Brain microvascular endothelial cell (primary cell): ENCODE measurements around the gene PC.

Experiments used
- DNase-seq: peaks from one replicate; pipeline ENCODE4 v3.0.0-alpha.2; 2020
- H3K27ac ChIP-seq: fragments of 250-450 bp; sonication (Bioruptor Pico); 2 replicates; pipeline ENCODE4 v1.5.1; 2020; ENCODE audit warnings: mild to moderate bottlenecking, moderate library complexity
- H3K27me3 ChIP-seq: fragments of 250-450 bp; sonication (Bioruptor Pico); replicated peaks from 2 replicates; pipeline ENCODE4 v1.5.1; 2020; ENCODE audit warnings: mild to moderate bottlenecking
- H3K36me3 ChIP-seq: fragments of 250-450 bp; sonication (Bioruptor Pico); replicated peaks from 2 replicates; pipeline ENCODE4 v1.5.1; 2020; ENCODE audit warnings: mild to moderate bottlenecking
- H3K4me3 ChIP-seq: 2 replicates; pipeline ENCODE4 v1.5.1; 2011; ENCODE audit warnings: low read depth, mild to moderate bottlenecking, control low read depth, low read length, moderate library complexity
- in situ Hi-C: cut with HindIII; loops from 2 replicates; pipeline ENCODE4 v1.10.0; 2017; ENCODE audit warnings: low sequenced_read_pairs, low pct_ligation_motif_present
- TF ChIP-seq, protein P1 (sequence below): IDR thresholded peaks from 2 replicates; pipeline ENCODE4 v1.5.1; 2011; ENCODE audit warnings: low read depth, mild to moderate bottlenecking, moderate library complexity, low read length, control low read depth, inconsistent platforms; ENCODE audit errors: missing control alignments

Gene PC

DNA sequence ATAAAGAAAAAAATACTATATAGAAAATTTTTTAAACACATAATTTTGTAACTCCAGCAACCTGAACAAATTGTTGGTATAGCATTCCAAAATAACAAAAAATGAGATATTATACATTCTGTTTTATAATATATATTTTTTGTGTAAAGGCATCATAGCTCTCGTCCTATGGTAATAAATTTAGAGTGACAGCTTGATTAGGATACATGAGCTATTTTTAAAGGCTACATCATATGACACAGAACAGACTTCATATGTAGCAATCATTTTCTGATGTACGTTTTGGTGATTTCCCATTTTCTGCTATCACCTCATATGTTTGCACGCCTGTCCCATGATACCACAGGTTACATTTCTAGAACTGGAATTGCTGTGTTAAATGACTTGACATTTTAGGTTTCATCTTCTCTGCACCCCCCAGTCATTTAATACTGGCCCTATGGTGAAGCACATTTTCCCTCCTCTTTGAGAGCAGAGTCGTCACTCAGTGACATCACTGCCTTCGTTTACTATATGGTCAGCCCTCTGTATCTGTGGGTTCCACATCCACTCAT is 19.5 kb downstream of the PC start:
- TF ChIP-seq, protein P1, sequence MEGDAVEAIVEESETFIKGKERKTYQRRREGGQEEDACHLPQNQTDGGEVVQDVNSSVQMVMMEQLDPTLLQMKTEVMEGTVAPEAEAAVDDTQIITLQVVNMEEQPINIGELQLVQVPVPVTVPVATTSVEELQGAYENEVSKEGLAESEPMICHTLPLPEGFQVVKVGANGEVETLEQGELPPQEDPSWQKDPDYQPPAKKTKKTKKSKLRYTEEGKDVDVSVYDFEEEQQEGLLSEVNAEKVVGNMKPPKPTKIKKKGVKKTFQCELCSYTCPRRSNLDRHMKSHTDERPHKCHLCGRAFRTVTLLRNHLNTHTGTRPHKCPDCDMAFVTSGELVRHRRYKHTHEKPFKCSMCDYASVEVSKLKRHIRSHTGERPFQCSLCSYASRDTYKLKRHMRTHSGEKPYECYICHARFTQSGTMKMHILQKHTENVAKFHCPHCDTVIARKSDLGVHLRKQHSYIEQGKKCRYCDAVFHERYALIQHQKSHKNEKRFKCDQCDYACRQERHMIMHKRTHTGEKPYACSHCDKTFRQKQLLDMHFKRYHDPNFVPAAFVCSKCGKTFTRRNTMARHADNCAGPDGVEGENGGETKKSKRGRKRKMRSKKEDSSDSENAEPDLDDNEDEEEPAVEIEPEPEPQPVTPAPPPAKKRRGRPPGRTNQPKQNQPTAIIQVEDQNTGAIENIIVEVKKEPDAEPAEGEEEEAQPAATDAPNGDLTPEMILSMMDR, result no peak

DNA sequence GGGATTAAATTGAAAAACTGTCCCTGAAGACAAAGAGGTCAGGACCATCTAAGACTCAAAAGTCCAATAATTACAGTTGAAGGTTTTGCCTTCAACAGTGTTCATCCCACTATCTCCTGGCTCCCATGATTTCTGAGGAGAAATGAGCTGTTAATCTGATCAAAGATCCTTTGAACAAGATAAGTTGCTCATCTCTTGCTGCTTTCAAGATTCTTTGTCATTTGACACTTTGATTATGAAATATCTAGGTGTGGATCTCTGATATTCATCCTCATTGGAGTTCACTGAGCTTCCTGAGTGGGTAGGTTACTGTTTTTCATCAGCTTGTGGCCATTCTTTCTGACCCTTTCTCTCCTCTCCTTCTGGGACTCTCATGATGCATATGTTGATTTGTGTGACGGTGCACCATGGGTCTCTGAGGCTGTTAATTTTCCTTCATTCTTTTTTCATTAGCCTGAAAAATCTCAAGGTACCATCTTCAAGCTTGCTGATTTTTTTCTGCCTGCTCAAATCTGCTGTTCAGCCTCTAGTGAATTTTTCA is 20.9 kb downstream of the PC start:
- no peak overlapping the region for H3K4me3 ChIP-seq
- H3K27ac ChIP-seq, result no peak overlapping the region
- H3K27me3 ChIP-seq, result no peaks in the 10 kb centered on the region
- in situ Hi-C loops, result no loop called here
- DNase-seq, result no peak
- TF ChIP-seq, protein P1, result no peak
- H3K36me3 ChIP-seq, result no peaks in the 10 kb centered on the region

More for the DNA sequence above, 19.5 kb downstream of the PC start:
- no peak overlapping the region for H3K4me3 ChIP-seq
- H3K36me3 ChIP-seq, result no peaks in the 10 kb centered on the region
- no peaks in the 10 kb centered on the region for H3K27me3 ChIP-seq
- DNase-seq, result no peak
- H3K27ac ChIP-seq, result no peak overlapping the region
- in situ Hi-C loops, result no loop called here

DNA sequence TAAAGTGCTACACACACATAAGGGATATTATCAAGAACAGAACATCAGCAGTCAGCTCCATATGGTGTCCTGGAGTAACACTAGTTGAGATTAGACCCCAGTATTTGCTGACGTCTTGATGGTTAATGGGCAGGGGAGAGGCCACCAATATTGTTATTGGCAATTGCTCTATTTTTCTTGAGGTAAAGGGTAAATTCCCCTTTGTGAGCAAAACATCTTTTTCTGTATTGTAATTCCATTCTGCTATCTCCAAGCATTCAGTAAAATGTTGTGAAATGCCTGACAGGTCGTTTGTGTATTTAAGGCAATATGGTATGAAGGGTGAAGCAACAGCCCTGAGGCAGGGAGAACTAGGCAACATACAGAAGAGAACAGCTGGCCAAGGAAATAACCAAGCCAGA is 21.9 kb downstream of the PC start:
- H3K4me3 ChIP-seq, result no peak overlapping the region
- H3K27ac ChIP-seq, result peak overlapping the region; percentile 76
- DNase-seq, result peak; percentile 89
- no peaks in the 10 kb centered on the region for H3K27me3 ChIP-seq
- TF ChIP-seq, protein P1, result no peak
- no peaks in the 10 kb centered on the region for H3K36me3 ChIP-seq
- in situ Hi-C loops, result no loop called here

DNA sequence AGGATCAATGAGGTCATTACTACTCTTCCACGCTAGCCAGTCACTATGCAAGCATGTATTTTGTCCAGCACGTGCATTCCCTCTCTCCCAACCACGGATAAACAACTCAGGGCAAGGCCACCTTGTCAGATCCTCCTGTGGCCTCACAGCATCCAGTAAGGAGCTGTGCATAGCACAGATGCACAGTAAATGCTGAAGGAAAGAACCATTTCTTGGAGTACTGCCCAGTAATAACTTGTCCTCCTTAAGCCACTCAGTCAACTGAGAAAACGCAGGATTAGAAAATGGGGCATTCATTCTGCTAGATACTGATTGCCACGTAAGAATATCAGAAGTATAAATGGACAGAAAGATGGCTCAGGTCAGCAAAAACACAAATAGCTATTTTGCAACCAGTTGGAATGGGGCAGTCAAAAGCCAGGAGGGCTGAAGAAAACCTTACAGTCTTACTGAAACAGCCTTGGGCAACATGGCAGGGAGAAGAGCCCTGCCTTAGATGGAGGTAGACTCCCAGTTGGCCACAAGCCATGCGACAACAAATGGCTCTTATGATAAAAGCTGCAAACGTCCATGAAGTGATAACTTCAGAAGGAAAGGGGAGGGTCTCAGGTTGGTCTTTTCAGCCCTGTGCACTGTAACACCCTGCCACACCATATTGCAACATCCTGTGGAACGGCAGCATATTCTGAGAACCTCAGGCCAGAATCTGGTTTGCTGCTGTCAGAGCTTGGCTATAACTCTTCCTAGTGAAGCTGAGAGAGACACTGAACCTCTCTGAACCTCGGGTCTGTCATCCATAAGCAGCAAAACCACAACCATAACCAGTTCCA is 23.0 kb downstream of the PC start:
- in situ Hi-C loops, result no loop called here
- DNase-seq, result no peak
- H3K36me3 ChIP-seq, result no peaks in the 10 kb centered on the region
- peak overlapping the region; percentile 76 for H3K27ac ChIP-seq
- H3K4me3 ChIP-seq, result no peak overlapping the region
- H3K27me3 ChIP-seq, result no peaks in the 10 kb centered on the region
- TF ChIP-seq, protein P1, result no peak

DNA sequence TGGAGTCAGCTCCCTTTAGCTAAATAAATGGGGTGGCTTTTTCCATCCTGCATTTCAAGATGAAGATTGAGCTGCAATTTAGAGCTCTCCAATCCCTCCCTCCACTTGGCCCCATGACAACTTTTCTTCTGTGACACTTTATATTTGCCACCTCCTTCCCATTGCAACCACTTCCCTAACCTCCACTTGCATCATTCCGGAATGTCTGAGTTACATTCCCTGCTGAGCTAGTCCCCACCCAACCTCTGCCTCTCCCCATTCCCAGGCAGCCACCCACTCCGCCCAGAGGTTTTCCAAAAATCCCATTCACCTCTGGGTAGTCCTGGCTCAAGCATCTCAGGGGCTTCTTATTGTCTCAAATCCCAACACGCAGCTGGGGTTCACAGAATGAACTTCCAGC is 24.7 kb downstream of the PC start:
- Histone ChIP-seq H3K36me3 (no peaks in the 10 kb centered on the region), H3K27ac (no peak overlapping the region), H3K27me3 (no peaks in the 10 kb centered on the region), H3K4me3 (no peak overlapping the region)
- DNase-seq, result no peak
- TF ChIP-seq, protein P1, result no peak
- in situ Hi-C loops, result no loop called here
